GM21576 (cell line): ENCODE data around the gene FAM193A.
"Not testable (repeated sequence)": the region's sequence is repeated elsewhere in the genome, so short reads cannot be mapped to it uniquely, and the experiment has no call there.

Experiments used
- ATAC-seq: cut with Tn5 transposase; IDR thresholded peaks from one replicate; pipeline ENCODE4 v1.9.1; 2021; ENCODE audit warnings: mild to moderate bottlenecking, moderate library complexity; ENCODE audit not compliant: unreplicated experiment

FAM193A gene

GRCh38 chr4:2536193-2537010, at the start of gene FAM193A:
Gene FAM193A, plus strand, starts transcription at chr4:2536647. Its CDS starts 269 bp downstream, at chr4:2536916.
- peak; percentile 79 for ATAC-seq

- no peak for ATAC-seq
These were observed 49.5 kb upstream of the FAM193A start for GRCh38 chr4:2486981-2487380.

GRCh38 chr4:2487632-2488031, 48.8 kb upstream of the FAM193A start:
- peak; percentile 63 for ATAC-seq

GRCh38 chr4:2489081-2489805, 47.2 kb upstream of the FAM193A start:
- ATAC-seq: no peak

GRCh38 chr4:2489841-2490552, 46.5 kb upstream of the FAM193A start:
- ATAC-seq: no peak

- ATAC-seq: no peak
These were observed 43.5 kb upstream of the FAM193A start for GRCh38 chr4:2492970-2493369.

GRCh38 chr4:2494992-2495391, 41.5 kb upstream of the FAM193A start:
- no peak for ATAC-seq

GRCh38 chr4:2497324-2497723, 39.1 kb upstream of the FAM193A start:
- ATAC-seq: no peak

- ATAC-seq: peak; percentile 89
These were observed 38.5 kb upstream of the FAM193A start for GRCh38 chr4:2497931-2498330.

- ATAC-seq: no peak
These were observed 35.9 kb upstream of the FAM193A start for GRCh38 chr4:2500547-2500946.

GRCh38 chr4:2501034-2501594, 35.3 kb upstream of the FAM193A start:
- ATAC-seq: no peak

GRCh38 chr4:2503809-2504208, 32.6 kb upstream of the FAM193A start:
- ATAC-seq: no peak

GRCh38 chr4:2507259-2507658, 29.2 kb upstream of the FAM193A start:
- no peak for ATAC-seq

GRCh38 chr4:2507855-2508254, 28.6 kb upstream of the FAM193A start:
- ATAC-seq: no peak

- ATAC-seq: no peak
These were observed 25.8 kb upstream of the FAM193A start for GRCh38 chr4:2510351-2511259.

- no peak for ATAC-seq
These were observed 24.8 kb upstream of the FAM193A start for GRCh38 chr4:2511645-2512131.

- ATAC-seq: no peak
These were observed 23.9 kb upstream of the FAM193A start for GRCh38 chr4:2512396-2513135.

- ATAC-seq: not testable (repeated sequence)
These were observed 22.3 kb upstream of the FAM193A start for GRCh38 chr4:2514193-2514592.

GRCh38 chr4:2514944-2515343, 21.5 kb upstream of the FAM193A start:
- ATAC-seq: not testable (repeated sequence)
